GM23248 (cell line): Measurements from ENCODE around the gene TRA2A.

Experiments
- EZH2 ChIP-seq: fragments of 200-600 bp; sonication (generic); IDR thresholded peaks from 2 replicates; pipeline ENCODE4 v1.6.1; 2018; ENCODE audit warnings: antibody characterized with exemption, mild to moderate bottlenecking; ENCODE audit not compliant: insufficient read depth, poor library complexity, severe bottlenecking
- EZH2phosphoT487 ChIP-seq: fragments of 200-600 bp; sonication (generic); IDR thresholded peaks from 2 replicates; pipeline ENCODE4 v1.6.1; 2018; ENCODE audit warnings: antibody characterized with exemption, moderate library complexity, mild to moderate bottlenecking, low read depth; ENCODE audit not compliant: insufficient read depth

DNA sequence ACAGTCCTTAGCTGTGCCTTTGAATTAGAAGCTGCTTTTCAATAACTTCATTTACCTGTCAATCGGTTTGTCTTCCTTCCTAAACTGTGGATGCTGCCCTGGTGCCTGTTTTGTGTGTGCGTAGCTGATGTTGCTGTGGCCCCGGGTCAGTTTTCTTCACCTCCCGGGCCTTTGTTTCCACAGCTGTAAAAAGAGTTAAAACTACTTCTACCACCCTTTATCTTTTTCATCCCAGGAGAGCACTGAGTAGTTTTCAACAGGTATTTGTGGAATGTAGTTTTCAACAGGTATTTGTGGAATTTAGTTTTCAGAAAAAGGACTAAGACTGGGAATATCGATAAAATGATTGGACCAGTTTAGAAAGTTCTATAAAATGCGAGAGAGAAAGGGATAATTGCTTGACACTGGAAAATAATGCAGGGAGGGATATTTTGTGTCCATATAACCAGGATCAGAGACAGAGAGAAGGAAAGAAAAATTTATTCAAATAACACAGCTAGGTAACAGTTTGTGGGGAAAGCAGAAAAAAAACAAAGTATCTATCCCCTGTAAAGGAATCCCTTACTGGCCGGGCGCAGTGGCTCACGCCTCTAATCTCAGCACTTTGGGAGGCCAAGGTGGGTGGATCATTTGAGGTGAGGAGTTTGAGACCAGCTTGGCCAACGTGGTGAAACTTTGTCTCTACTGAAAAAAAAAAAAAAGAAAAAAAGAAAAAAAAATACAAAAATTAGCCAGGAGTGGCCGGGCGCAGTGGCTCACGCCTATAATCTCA, 45.6 kb downstream of the TRA2A start:
- TF ChIP-seq EZH2 (no peak), EZH2phosphoT487 (no peak)
